Tongue (tissue), 2 donors: ENCODE data around the gene HIBADH. TPM values are rescaled to one million over a fixed set of nuclear protein-coding genes. Genes with fewer than 3 reads are reported as not detected.
"Not testable (repeated sequence)": the region's sequence is repeated elsewhere in the genome, so short reads cannot be mapped to it uniquely, and the experiment has no call there.

ENCODE experiments used
- DNase-seq: peaks from one replicate; pipeline ENCODE4 v3.0.0-alpha.2; 2015
- total RNA-seq: library from RNA; depleted of rRNA; stranded (reverse); fragments of >200 nt; gene quantifications from one replicate; pipeline ENCODE4 v1.2.3, GENCODE V29; 2014

HIBADH gene
- total RNA-seq, 1 donor from 2014 or later, result 57.0 TPM

- DNase-seq, result no peak
Observed at GRCh38 chr7:27600247-27600646, 62.4 kb downstream of the HIBADH start.

GRCh38 chr7:27595009-27595408 is 67.7 kb downstream of the HIBADH start:
- DNase-seq, result no peak

GRCh38 chr7:27593226-27593625 is 69.5 kb downstream of the HIBADH start:
- no peak for DNase-seq

- no peak for DNase-seq
Observed at GRCh38 chr7:27590416-27590815, 72.3 kb downstream of the HIBADH start.

GRCh38 chr7:27587429-27587828 is 75.3 kb downstream of the HIBADH start:
- DNase-seq, result no peak

GRCh38 chr7:27586825-27587224 is 75.9 kb downstream of the HIBADH start:
- peak; percentile 86 for DNase-seq

GRCh38 chr7:27585781-27586447 is 76.8 kb downstream of the HIBADH start:
- DNase-seq, result no peak

GRCh38 chr7:27581906-27582305 is 80.8 kb downstream of the HIBADH start:
- DNase-seq, result no peak

- DNase-seq, result no peak
Observed at GRCh38 chr7:27581119-27581518, 81.6 kb downstream of the HIBADH start.

GRCh38 chr7:27579565-27579964 is 83.1 kb downstream of the HIBADH start:
- no peak for DNase-seq

GRCh38 chr7:27578169-27578568 is 84.5 kb downstream of the HIBADH start:
- DNase-seq, result not testable (repeated sequence)

GRCh38 chr7:27576360-27576944 is 86.2 kb downstream of the HIBADH start:
- peak; percentile 78 for DNase-seq

GRCh38 chr7:27575613-27576012 is 87.1 kb downstream of the HIBADH start:
- DNase-seq, result peak; percentile 7

- no peak for DNase-seq
Observed at GRCh38 chr7:27569106-27569505, 93.6 kb downstream of the HIBADH start.

GRCh38 chr7:27567266-27567665 is 95.4 kb downstream of the HIBADH start:
- DNase-seq, result no peak

- no peak for DNase-seq
Observed at GRCh38 chr7:27564881-27565482, 97.7 kb downstream of the HIBADH start.

- DNase-seq, result no peak
Observed at GRCh38 chr7:27560706-27561235, 101.9 kb downstream of the HIBADH start.

GRCh38 chr7:27555670-27556069 is 107.0 kb downstream of the HIBADH start:
- DNase-seq, result no peak

GRCh38 chr7:27554826-27555225 is 107.9 kb downstream of the HIBADH start:
- DNase-seq, result no peak

- DNase-seq, result no peak
Observed at GRCh38 chr7:27553273-27553672, 109.4 kb downstream of the HIBADH start.

GRCh38 chr7:27551803-27552400 is 110.8 kb downstream of the HIBADH start:
- peak; percentile 27 for DNase-seq

GRCh38 chr7:27549606-27550005 is 113.1 kb downstream of the HIBADH start:
- no peak for DNase-seq

GRCh38 chr7:27548304-27548703 is 114.4 kb downstream of the HIBADH start:
- no peak for DNase-seq
